Suprapubic skin (tissue), 3 donors: ENCODE data around the gene TRIO.

Source experiments
- CTCF ChIP-seq, 2 donors: fragments of 200-600 bp in 1 of 2; fragments of 450-650 bp in 1 of 2; sonication (generic) in 1 of 2; IDR thresholded peaks; one replicate each; pipeline ENCODE4 v1.5.1; 2016 to 2019; ENCODE audit warnings: antibody characterized with exemption in 2 of 2, mild to moderate bottlenecking in 1 of 2, moderate library complexity in 1 of 2
- POLR2AphosphoS5 ChIP-seq, 3 donors: sonication (generic); formaldehyde crosslinking; IDR thresholded peaks; one replicate each; pipeline ENCODE4 v1.6.1; 2017; ENCODE audit warnings: antibody characterized with exemption in 3 of 3

GRCh38 chr5:14265570-14265969 is 122.4 kb downstream of the TRIO start:
- no peak for TF ChIP-seq POLR2AphosphoS5 (IDR thresholded peaks at IDR 0.05)
- no peak for TF ChIP-seq CTCF (IDR thresholded peaks at IDR 0.05)
